ENCODE measurements around the gene OR52I1. TPM values are rescaled to one million over a fixed set of nuclear protein-coding genes. Genes with fewer than 3 reads are reported as not detected.

The OR52I1 gene
- not detected for total RNA-seq

GRCh38 chr11:4593739-4594138 is at the start of gene OR52I1:
OR52I1 (plus strand) TSS chr11:4594039; CDS start chr11:4594039, 0 bp downstream.
- no peak for DNase-seq

- no peak for DNase-seq
These were observed 48.9 kb upstream of the OR52I1 start, which contains the start of gene OR52M1 for GRCh38 chr11:4544891-4545290. OR52M1 (plus strand) TSS chr11:4545191; CDS start chr11:4545191, 0 bp downstream.

- no peak for DNase-seq
These were observed 47.0 kb upstream of the OR52I1 start for GRCh38 chr11:4546878-4547277.

- DNase-seq = no peak
These were observed 46.4 kb upstream of the OR52I1 start for GRCh38 chr11:4547416-4547815.

GRCh38 chr11:4551346-4551979 is 42.4 kb upstream of the OR52I1 start:
- no peak for DNase-seq

- DNase-seq = no peak
These were observed 34.1 kb upstream of the OR52I1 start for GRCh38 chr11:4559527-4560440.

GRCh38 chr11:4560467-4560866 is 33.4 kb upstream of the OR52I1 start:
- DNase-seq = peak; percentile 10

GRCh38 chr11:4565371-4565770 is 28.5 kb upstream of the OR52I1 start:
- DNase-seq = no peak

GRCh38 chr11:4569075-4569474 is 24.8 kb upstream of the OR52I1 start:
- no peak for DNase-seq

GRCh38 chr11:4576880-4577279 is 17.0 kb upstream of the OR52I1 start:
- no peak for DNase-seq

- DNase-seq = no peak
These were observed 16.1 kb upstream of the OR52I1 start for GRCh38 chr11:4577761-4578160.

GRCh38 chr11:4578624-4579023 is 15.2 kb upstream of the OR52I1 start:
- DNase-seq = no peak

GRCh38 chr11:4580124-4580523 is 13.7 kb upstream of the OR52I1 start:
- DNase-seq = no peak

- no peak for DNase-seq
These were observed 12.4 kb upstream of the OR52I1 start, which contains the start of gene OR52I2 for GRCh38 chr11:4581443-4581842. OR52I2 (plus strand) TSS chr11:4581743.

- no peak for DNase-seq
These were observed 4.8 kb upstream of the OR52I1 start for GRCh38 chr11:4589017-4589416.

GRCh38 chr11:4605057-4605456 is 11.2 kb downstream of the OR52I1 start:
- DNase-seq = no peak

GRCh38 chr11:4606231-4607015 is 12.6 kb downstream of the OR52I1 start:
- no peak for DNase-seq

GRCh38 chr11:4607096-4607495 is 13.3 kb downstream of the OR52I1 start:
- DNase-seq = peak; percentile 14

- DNase-seq = peak; percentile 98
These were observed 14.2 kb downstream of the OR52I1 start, which contains the start of gene TRIM68 for GRCh38 chr11:4607781-4608666. TRIM68 (minus strand) TSS chr11:4608231; CDS start chr11:4605504, 2,727 bp downstream.

GRCh38 chr11:4610258-4610935 is 16.6 kb downstream of the OR52I1 start:
- no peak for DNase-seq

GRCh38 chr11:4611986-4612385 is 18.1 kb downstream of the OR52I1 start:
- DNase-seq = no peak
